CD4-positive, alpha-beta T cell treated with Interleukin-12 subunit alpha and Interleukin-12 subunit beta, for 1 hour (primary cell): ENCODE results near the gene PRPSAP1.
"Not testable (repeated sequence)": the region's sequence is repeated elsewhere in the genome, so short reads cannot be mapped to it uniquely, and the experiment has no call there.

Experiments
- DNase-seq: peaks from one replicate; pipeline ENCODE4 v3.0.0-alpha.2; 2020

Gene PRPSAP1

DNA sequence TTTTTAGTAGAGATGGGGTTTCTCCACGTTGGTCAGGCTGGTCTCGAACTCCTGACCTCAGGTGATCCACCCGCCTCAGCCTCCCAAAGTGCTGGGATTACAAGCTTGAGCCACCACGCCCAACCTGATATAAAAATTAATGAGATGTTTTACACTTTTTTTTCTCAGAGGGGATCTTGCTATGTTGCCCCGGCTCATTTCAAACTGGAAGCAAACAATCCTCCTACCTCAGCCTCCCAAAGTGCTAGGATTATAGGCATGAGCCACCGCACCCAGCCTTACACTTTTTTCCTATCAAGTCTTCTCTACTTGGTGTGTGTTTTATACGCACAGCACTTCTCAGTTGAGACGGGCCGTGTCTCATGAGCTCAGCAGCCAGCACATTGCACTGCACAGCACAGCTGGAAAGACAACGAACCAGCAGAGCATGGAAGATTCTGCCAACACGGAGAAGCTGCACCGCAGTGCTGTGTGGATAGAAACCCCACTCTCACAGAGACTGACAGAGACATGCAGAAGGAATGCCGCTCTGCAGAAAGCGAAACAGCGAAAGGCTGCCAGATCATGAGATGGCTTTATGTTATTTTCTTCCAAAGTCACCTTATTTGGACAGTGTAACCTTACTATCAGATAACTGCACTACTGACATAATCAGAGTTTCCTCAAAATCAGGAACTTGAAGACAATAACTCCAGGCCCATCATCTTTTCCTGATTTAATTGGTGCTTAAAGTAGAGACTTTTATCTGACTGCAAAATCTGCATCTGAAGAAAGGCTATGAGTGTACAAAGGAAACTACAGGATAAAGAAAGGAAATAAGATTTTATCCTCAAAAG, 39.1 kb downstream of the PRPSAP1 start:
- no peak for DNase-seq

DNA sequence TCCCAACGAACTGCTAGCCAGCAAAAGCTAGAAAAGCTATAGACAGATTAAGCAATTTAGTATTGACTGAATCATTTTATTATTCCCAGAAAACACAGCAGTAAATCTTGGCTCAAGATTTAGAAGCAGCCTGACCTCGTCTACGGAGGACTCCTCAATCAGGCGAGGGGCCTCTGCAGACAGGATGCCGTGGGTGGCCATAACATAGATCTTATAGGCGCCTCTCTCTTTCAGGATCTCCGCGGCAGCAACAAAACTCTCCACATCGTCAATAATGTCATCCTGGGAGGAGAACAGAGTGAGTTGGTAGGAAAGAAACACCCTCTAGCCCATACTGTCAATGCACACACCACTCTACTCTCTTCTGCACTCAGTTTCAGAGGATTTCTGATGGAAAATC, 41.0 kb downstream of the PRPSAP1 start:
- DNase-seq = no peak

DNA sequence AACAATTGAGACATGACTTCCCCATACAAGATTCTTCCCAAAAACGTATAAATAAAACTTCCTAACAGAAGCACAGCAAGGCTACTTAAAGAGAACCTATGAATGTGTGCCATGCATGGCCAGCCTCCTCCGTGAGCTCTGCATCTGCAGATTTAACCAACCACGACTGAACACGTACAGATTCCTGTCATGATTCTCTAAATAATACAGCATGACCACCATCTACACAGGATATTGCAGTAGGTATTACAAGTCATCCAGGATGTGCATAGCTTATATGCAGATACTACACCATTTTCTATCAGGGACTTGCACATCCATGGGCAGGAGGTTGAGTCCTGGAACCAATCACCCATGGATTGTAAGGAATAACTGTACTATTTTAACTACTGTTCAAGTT, 44.3 kb downstream of the PRPSAP1 start:
- no peak for DNase-seq

DNA sequence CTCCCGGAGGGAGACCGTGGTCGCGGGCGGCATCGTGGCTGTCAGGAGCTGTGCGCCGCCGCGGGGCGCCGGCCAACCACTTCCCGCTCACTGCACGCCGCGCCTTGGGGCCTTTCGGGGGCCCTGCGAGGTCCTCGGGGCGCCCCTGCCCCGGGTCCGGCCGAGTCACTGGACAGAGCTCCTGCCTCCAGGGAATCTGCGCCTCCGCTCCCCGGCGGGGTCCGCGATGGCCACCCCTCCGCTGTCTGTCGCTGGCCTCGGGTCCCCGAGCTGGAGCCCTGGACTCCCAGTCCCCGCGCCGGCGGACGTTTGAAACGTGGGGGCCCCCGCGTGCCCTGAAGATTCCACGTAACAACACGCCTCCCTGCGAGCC, 45.8 kb downstream of the PRPSAP1 start, which contains the start of gene QRICH2:
TSS of gene QRICH2 (minus strand) at position 311 of the 373 bp plus-strand sequence. CDS start at position 33, 278 bp downstream.
- no peak for DNase-seq

DNA sequence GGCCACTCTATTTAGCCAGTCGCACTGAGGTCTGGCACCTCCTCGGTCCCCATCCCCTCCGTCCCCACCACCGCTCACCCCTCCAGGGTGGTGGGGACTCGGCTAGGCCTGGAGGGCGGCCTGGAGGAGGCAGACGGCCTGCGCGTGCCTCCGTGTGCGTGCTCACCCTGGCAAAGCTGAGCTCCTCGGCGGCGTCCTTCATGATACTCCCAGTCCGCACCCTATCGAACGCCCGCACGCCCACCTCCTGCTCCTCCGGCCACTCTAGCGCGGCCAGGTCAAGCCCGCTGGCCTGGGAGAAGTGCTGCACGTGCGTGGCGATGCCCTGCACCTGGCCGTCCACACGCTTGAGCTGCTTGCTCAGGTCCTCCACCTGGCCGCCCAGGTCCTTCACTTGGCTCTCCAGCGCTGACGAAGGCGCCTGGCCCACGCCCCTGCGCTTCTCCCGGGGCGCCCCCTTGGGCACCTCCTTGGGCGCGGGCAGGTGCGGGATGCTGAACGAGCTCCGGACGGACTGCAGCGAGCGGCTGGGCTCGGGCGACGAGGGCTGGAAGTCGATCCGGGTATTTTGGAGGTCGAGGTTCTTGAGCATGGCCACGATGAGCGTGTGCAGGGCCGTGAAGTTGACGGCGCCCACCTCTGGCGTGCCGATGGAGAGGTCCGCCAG, 46.3 kb downstream of the PRPSAP1 start:
- no peak for DNase-seq

DNA sequence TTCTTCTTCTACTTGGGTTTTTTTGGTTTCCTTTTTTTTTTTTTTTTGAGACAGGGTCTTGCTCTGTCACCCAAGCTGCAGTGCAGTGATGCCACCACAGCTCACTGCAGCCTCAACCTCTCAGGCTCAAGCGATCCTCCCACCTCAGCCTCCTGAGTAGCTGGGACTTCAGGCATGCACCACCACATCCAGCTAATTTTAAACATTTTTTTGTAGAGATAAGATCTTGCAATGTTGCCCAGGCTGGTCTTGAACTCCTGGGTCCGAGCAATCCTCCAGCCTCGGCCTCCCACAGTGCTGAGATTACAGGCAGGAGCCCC, 48.6 kb downstream of the PRPSAP1 start:
- not testable (repeated sequence) for DNase-seq

DNA sequence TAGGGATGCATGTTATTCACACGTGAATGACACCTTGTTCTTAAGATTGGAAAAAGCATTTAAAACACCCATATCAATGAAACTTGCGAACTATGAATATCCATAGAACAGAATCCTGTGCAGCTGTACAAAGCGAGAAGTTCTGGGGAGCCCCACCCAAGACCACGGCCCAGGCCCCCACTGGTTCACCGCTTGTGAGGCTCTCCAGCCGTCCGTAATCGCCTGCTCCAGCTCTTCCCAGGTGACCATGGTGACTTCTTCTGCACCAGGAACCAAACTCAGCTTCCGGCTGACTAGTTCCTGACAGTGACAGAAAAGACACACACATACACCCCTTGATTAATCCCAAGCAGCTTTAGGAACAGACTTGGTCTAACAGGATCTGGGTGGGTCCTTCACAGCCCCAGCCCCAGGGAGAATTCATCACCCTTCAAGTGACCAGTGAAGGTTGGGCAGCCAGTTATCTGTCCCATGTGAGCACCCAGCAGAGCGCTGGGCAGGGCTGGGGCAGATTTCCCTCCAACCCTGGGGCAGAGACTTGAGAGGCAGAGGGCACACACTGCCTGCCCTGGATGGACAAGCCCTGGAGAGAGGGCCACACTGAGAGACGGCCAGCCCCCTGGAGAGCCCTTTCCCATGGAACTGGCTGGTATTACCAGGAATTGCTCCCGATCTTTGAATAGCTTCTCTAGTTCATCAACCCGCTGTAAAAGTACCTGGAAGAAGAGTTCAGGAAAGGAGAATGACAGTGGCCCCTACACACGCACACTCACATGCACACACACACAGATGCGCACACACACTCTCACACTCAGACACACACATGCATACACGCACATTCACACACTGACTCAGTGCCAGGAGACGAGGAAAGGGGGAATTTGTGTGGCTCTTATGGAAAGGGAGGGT, 49.2 kb downstream of the PRPSAP1 start:
- DNase-seq = no peak

DNA sequence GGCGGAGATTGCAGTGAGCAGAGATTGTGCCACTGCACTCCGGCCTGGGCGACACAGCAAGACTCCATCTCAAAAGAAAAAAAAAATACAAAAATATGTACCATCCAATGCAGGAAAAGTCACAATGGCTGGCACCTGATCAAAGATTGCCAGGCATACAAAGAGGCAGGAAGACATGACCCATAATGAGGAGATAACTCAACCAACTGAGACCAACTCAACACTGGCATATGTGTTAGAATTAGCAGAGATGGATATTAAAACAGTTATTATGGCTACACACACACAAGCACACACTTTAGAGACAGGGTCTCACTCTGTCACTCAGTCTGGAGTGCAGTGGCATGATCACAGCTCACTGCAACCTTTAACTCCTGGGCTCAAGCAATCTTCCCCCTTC, 56.3 kb downstream of the PRPSAP1 start:
- DNase-seq = no peak

DNA sequence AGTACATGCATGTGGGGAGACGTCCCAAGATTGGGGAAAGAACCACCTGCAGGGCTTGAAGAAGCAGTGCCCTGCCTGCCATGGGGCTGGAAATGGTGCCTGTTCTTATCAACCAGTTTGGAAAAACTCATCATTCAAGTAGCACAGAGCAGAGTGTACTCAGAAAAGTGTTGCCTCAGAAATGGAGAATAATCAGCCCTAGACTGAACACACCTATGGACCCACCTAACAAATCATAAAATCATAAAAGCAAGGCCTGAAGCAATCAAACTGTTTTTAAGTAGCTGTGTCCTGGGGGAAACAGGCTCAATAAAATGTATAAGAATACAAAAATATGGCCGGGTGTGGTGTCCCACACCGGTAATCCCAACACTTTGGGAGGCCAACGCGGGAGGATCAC, 56.8 kb downstream of the PRPSAP1 start:
- no peak for DNase-seq

DNA sequence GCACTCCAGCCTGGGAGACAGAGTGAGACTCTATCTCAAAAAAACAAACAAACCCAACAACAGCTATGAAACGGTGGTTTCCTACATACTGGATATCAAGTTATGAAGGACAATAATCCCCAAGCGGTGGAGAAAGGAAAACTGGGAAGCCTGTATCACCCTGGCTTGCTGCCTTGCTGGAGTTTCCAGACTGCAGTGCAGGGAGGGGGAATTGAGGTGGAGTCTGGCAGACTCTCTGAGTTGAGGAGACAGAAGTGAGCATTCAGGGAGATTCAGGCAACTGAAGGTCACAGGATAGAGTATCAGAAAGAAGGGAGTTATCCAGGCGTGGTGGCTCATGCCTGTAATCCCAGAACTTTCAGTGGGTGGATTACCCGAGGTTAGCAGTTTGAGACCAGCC, 57.5 kb downstream of the PRPSAP1 start:
- DNase-seq = no peak

DNA sequence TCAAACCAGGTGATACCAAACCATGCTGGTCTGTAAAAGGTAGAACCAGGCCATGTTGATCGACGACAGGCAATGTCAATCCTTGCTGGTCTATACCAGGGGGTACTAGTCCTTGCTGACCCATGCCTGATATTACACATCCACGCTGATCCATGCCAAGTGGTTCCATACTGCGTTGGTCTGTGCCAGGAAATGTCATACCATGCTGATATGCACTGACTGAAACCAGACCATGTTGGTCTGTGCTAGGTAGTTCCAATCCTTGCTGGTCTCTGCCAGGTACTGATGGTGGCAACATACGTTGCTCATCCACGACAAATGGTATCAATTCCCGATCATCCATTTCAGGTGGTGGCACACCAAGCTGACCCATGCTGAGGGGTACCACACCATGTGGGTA, 60.6 kb downstream of the PRPSAP1 start:
- DNase-seq = no peak

DNA sequence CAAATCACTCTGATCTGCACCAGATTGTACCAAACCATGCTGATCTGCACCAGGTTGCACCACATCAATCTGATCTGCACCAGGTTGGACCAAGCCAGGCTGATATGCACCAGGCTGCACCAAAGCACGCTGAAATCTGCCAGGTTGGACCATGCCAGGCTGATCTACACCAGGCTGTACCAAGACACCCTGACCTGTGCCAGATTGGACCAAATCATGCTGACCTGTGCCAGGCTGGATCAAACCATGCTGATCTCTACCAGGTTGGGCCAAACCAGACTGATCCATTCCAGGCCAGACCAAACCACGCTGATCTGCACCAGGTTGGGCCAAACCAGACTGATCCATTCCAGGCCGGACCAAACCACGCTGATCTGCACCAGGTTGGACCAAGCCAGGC, 61.1 kb downstream of the PRPSAP1 start:
- no peak for DNase-seq

DNA sequence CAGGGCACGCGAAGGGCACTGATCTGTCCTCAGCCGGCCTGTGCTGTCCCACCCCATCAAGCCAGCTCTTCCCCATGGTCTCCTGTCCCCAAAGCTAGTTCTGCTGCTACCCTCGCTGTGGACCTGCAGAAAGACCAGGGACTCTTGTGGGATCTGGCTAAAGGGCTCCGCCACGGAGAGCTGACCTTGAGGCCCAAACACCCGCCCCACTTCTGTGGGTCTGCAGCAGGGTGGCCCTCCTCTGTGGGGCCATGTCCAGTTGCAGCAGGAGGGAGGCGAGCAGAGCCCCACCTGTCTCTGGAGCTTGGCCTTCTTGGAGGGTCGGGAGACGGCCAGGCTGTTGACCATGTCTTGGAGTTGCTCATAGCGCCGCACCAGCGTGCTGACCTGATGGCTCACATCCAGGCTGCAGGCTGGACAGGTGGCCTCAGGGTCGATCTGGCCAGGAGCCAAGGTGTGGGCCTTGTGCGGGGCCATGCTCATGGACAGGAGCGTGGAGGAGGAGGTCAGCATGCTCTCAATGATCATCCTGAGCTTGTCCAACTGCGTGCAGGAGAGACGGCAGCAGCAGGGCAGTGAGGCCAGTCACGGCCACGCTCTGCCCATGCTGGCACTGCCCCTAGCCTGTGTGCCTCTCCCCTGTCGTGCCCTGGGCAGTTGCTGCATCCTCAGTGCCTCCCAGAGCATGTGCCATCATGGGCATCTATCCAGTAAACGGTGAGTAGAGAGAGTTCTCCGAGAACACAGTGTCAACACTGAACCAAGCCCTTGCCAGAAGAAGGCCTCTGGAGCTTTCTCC, 71.9 kb downstream of the PRPSAP1 start:
- no peak for DNase-seq

DNA sequence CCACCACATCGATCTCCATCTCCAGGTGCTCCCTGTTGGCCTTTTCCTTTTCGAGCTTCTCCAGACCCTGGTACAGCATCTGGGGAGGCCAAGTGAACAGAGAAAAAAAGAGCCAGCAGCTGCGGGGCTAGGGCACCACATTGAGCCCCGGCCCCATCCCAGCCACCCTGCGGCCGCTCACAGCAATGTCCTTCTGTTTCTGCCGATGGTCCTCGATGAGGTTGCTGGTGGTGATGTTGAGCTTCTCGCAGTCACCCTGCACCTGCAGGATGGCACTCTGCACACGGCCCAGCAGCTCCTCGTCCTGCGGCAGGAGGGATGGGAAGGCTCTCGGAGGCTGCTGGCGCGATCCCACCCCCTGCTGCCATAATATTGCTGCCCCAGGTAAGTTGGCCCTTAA, 73.1 kb downstream of the PRPSAP1 start:
- no peak for DNase-seq

DNA sequence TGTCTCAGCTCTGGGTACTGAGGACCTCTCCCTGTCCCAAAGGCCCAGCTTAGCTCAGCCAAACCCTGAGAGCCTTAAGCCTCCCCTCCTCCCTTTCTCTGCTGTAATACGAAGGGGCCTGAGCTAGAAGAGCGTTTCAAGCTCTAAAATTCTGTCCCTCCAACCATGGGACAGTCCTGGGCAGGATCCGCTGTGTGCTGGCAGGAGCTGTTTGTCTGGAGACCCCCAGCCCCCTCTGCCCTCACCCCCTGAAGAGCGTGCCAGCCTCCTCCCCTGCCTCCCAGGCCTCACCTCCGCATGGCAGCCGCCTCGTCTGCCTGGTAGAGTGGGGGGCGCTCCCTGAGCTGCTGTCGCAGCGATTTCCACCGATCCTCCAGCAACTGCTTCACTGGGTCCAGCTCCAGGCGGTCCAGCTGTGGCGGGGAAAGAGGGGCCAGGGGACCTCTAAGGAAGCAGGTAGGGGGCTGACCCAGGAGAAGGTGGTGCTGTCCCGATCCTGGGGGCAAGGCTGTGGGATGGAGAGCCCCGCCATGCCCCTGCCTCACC, 73.9 kb downstream of the PRPSAP1 start:
- DNase-seq = no peak

DNA sequence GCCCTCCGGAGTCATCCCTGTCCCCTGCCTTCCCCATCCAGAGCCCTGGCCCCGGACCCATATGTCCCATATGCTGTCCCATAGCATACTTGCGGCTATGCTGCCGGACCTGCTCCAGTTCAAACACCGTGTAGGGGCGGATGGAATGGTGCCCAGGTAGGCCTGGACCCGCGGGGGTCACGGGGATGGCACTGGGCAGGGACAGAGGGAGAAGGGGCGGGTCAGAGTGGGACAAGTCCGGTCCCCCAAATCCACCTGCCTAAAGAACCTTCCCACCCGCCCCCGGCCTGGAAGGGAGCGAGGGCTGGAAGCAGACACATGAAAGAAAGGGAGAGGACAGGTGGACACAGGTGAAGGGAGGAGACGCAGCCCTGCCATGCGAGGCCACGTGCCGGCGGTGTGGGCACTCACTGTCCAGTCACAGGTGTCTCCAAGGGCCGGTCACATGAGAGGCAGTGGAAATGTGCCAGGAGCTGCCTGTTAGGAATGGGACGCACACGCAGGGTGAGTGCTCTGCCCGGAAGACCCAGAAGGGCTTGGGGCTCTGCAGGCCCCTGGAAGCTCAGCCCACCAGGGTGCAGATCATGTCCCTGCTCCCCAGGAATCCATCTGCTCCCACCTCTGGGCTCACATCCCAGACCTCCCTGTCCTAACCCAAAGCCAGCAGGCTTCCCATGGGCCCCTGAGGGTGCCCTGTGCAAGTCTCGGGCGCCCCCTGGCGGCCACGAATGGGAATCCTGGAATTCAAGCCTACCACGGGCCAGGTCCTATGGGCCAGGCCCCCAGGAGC, 74.6 kb downstream of the PRPSAP1 start:
- DNase-seq = peak; percentile 85

DNA sequence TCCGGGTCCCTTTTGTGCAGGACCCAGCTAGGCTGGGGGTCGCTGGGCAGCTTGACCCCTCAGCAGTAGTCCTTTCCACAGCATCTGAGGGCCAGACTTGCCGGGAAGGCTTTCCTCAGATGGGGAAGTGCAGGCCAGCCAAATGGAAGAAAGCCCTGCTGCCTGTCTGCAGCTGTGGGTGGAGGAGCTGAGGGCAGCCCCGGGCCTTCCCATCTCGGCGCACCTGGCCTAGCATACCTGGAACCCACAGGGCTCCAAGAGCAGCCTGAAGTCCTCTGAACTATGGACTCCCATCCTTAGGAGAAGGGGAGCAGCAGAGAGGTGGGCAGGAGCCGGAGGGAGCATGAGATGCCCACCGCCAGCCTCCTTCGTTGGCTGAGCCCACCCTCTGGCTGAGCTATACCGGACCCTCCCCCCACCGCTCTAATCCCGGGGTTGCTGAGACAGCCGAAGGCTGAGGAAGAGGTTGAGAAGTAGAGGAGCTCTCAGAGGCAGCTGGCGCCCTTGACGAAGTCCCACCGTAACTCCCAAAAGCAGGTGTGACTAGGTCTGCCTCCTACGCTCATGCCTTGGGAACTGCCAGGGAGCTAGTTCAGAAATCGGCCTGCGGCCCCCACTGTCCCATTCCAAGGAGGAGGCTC, 75.3 kb downstream of the PRPSAP1 start:
- DNase-seq = no peak

DNA sequence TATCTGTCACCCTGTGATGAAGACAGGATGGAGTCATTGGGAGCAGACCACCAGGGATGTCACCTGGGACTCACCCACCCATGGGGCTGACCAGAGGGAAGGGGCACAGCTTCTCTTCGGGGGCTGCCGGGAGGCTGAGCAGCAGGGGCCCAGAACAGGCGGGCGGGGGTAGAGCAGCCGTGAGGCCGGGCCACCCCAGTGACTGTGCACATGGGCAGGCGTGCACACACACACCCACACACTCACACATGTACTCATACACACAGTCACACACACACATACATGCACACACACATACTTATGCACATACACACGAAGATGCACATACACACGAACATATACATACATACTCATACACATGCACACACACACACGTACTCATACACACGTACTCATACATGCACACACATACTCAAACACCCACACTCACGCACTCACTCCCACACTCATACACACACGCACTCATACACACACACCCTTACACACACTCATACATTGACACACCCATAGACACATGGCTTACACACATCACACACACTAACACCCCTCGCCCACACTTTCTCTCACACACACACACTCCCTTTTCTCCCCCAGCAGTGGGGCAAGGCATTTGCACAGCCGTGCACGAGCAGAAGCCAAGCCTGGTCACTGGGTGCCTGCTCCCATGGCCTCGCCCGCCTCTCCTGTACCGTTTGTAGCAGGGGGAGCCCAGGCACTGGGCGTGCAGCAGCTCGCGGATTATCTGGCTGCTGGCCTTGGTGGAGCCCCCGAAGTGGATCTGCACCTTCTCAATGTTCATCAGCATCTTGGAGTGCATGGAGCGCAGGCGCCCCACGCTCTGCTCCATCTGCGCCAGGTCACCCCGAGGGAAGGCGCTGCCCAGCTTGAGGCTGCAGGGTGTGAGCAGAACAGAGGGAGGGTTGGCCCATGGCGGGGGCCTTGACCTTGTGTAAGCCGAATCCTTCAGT, 76.1 kb downstream of the PRPSAP1 start:
- no peak for DNase-seq

DNA sequence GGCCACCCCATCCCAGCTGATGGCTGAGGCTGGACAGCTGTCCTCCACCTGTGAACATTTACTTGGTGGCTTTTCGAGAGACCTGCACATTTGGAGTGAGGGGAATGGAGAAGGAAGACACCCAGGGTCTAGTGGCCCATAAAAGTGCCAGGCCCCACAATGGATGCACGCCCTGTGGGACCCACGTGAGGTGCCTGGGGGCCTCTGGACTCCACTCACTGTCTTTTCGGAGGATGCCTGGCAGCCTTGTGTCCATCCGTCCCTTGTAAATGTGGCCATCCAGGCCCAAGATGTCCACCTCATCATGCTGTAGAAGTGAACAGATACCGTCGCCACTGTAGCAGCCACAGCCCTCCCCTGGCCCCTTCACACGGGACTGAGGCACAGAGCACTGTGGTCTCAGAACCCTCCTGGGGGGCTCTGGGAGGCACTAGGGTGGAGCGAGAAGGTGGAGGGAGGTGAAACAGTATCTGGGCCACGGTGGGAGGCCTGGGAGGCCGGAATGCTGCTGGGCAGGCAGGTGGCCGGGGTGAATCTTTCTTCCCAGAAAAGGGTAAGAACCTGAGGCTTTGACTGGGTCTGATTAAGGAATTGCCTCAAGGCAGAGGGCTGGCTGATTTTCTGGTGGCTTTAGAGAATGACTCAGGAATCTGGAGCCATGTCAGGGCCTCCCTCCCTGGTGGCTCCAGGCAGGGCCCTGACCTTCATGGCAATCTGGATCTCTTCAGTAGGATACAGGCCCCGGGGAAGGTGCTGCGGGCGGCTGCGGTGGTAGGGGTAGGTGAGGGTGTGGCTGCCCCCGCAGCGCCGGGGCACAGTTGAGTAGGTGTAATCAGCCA, 77.0 kb downstream of the PRPSAP1 start:
- DNase-seq = no peak
